H1 (cell line): Measurements from ENCODE around the gene ALDH3B1. TPM values are rescaled to one million over a fixed set of nuclear protein-coding genes. Genes with fewer than 3 reads are reported as not detected.

Source experiments
- BCL11A ChIP-seq, 2 experiments: IDR thresholded peaks; one replicate each; pipeline ENCODE4 v1.6.1; 2011; ENCODE audit warnings: low read depth in 2 of 2, low read length in 2 of 2, mild to moderate bottlenecking in 2 of 2
- EP300 ChIP-seq, 2 experiments: IDR thresholded peaks; 1 replicate in 1 of 2; 2 replicates in 1 of 2; pipeline ENCODE4 v1.6.1; 2011 to 2012; ENCODE audit warnings: low read depth in 2 of 2, low read length in 2 of 2, mild to moderate bottlenecking in 2 of 2, borderline replicate concordance in 1 of 2, inconsistent platforms in 1 of 2, moderate library complexity in 1 of 2
- HDAC2 ChIP-seq, 2 experiments: fragments of 300-600 bp in 1 of 2; sonication (generic) in 1 of 2; IDR thresholded peaks; 2 replicates each; pipeline ENCODE4 v1.6.1; 2011 to 2012; ENCODE audit warnings: low read depth in 2 of 2, low read length in 2 of 2, mild to moderate bottlenecking in 2 of 2, moderate library complexity in 2 of 2, borderline replicate concordance in 1 of 2, inconsistent platforms in 1 of 2
- KDM1A ChIP-seq: fragments of 200-600, 300-600 bp; sonication (generic); IDR thresholded peaks from 2 replicates; pipeline ENCODE4 v1.7.1; 2016; ENCODE audit warnings: mild to moderate bottlenecking, low read length, borderline replicate concordance
- KDM4A ChIP-seq: IDR thresholded peaks from one replicate; pipeline ENCODE4 v1.7.1; 2012; ENCODE audit warnings: low read depth, mild to moderate bottlenecking, moderate library complexity, low read length, inconsistent platforms; ENCODE audit not compliant: severe bottlenecking
- NRF1 ChIP-seq: IDR thresholded peaks from 2 replicates; pipeline ENCODE4 v1.6.1; 2011; ENCODE audit warnings: mild to moderate bottlenecking, low read depth, low read length, improper control_type of control experiment
- PHF8 ChIP-seq: fragments of 200-600 bp; sonication (generic); conservative IDR thresholded peaks from 2 replicates; pipeline ENCODE4 v1.7.1; 2012; ENCODE audit warnings: low read depth, mild to moderate bottlenecking, inconsistent platforms, low read length, moderate library complexity
- POLR2AphosphoS5 ChIP-seq: IDR thresholded peaks from 2 replicates; pipeline ENCODE4 v1.6.1; 2011; ENCODE audit warnings: low read depth, low read length
- SIN3A ChIP-seq, 2 experiments: IDR thresholded peaks in 1 of 2; conservative IDR thresholded peaks in 1 of 2; 2 replicates each; pipeline ENCODE4 v1.6.1; 2011 to 2012; ENCODE audit warnings: low read length in 2 of 2, improper control_type of control experiment in 1 of 2, low read depth in 1 of 2, mild to moderate bottlenecking in 1 of 2
- SP2 ChIP-seq: IDR thresholded peaks from 2 replicates; pipeline ENCODE4 v1.6.1; 2012; ENCODE audit warnings: mild to moderate bottlenecking, low read length, inconsistent platforms
- TBP ChIP-seq: IDR thresholded peaks from 2 replicates; pipeline ENCODE4 v1.6.1; 2011; ENCODE audit warnings: low read depth, low read length, improper control_type of control experiment
- TEAD4 ChIP-seq: IDR thresholded peaks from 2 replicates; pipeline ENCODE4 v1.6.1; 2012; ENCODE audit warnings: low read depth, low read length, inconsistent platforms, mixed read lengths
- polyA plus RNA-seq, 7 experiments: library from polyadenylated mRNA; depleted of rRNA in 3 of 7; stranded (reverse) in 5 of 7; unstranded in 2 of 7; fragments of >200 nt in 5 of 7; fragments of 200-250 nt in 2 of 7; gene quantifications; 1 replicate in 5 of 7; 2 replicates in 1 of 7; 4 replicates in 1 of 7; pipeline versions ENCODE4 v1.2.1 to v1.2.3, GENCODE V29; 2011 to 2013; ENCODE audit warnings: missing spikeins in 2 of 7, mixed read lengths in 2 of 7
- total RNA-seq: library from RNA; stranded (reverse); fragmentation: NEBNext Ultra II Directional; extraction: Animal tissue kit (Norgen Biotek cat#: 25700); gene quantifications from 2 replicates; pipeline ENCODE4 v1.2.1, GENCODE V29; 2021
- TF ChIP-seq, protein P1 (sequence below): IDR thresholded peaks from 2 replicates; pipeline ENCODE4 v1.6.1; 2011; ENCODE audit warnings: low read depth, mild to moderate bottlenecking, low read length; ENCODE audit not compliant: insufficient read depth
- TF ChIP-seq, protein P2 (sequence below): IDR thresholded peaks from 2 replicates; pipeline ENCODE4 v1.6.1; 2012; ENCODE audit warnings: inconsistent platforms
- TF ChIP-seq, protein P3 (sequence below), 3 experiments: IDR thresholded peaks; 1 replicate in 2 of 3; 2 replicates in 1 of 3; pipeline versions ENCODE4 v1.5.1 to v1.6.1; 2011; ENCODE audit warnings: low read length in 3 of 3, mild to moderate bottlenecking in 3 of 3, inconsistent platforms in 2 of 3, low read depth in 1 of 3, moderate library complexity in 1 of 3; ENCODE audit not compliant: insufficient read depth in 1 of 3; ENCODE audit errors: control extremely low read depth in 1 of 3
- TF ChIP-seq, protein P4 (sequence below): IDR thresholded peaks from 2 replicates; pipeline ENCODE4 v1.6.1; 2012; ENCODE audit warnings: low read length, inconsistent platforms

The ALDH3B1 gene
- total and polyA plus RNA-seq, 2 of the 8 experiments (the other 6 are each of a cell fraction or from before 2014, with no cell fraction given), result 0.32 to 0.47 TPM

DNA sequence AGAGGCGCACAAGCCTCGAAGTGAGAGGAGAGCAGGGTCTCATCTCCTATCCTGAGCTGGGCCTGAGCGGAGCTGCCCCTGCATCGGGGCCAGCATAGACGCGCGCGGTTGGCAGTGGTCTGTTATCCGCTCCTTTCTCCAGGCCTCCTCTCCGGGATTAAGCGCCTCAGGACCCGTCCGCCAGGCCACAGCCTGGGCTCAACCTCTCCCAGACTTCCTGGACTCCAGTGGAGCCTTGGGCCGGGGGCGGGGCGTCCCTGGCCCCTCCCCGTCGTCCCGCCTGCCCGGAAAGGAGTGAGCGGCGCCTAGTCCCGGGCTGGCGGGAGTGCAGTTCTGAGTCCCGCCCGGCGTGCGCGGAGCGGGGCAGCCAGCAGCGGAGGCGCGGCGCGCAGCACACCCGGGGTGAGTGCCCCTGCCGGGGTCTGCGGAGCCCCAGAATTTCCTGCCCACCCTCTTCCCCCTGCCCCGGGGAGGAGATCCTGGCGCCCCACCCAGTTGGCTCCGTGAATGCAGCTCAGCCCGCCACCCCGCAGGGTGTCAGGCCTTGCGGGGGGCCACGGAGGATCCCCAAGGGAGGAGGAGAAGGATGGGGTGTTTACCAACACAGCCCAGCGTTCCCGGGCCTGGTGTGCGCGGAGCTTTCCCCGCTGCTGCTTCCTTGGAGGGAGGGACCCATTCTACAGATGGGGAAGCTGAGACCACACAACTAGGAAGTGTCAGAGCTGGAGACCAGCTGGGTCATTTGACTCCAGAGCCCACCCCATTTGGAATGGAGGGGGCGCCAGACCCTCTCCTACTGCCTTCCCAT, 28.8 kb downstream of the ALDH3B1 start, which contains the start of gene TCIRG1 (continued):
- TF ChIP-seq, protein P1, sequence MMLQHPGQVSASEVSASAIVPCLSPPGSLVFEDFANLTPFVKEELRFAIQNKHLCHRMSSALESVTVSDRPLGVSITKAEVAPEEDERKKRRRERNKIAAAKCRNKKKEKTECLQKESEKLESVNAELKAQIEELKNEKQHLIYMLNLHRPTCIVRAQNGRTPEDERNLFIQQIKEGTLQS, result no peak
- TF ChIP-seq, protein P2, sequence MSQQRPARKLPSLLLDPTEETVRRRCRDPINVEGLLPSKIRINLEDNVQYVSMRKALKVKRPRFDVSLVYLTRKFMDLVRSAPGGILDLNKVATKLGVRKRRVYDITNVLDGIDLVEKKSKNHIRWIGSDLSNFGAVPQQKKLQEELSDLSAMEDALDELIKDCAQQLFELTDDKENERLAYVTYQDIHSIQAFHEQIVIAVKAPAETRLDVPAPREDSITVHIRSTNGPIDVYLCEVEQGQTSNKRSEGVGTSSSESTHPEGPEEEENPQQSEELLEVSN, result no peak
- TF ChIP-seq PHF8 (peak; percentile 65; the same call in 1 of the 2 replicates), SIN3A (conservative IDR thresholded peaks at IDR 0.05 in 1 of 2, IDR thresholded peaks at IDR 0.05 in 1 of 2; ENCODE audit: low read depth in 1 of 2, low read length in 2 of 2) (no peak), TBP (no peak; the same call in 1 of the 2 replicates), KDM1A (peak; percentile 99), HDAC2 (IDR thresholded peaks at IDR 0.05; ENCODE audit: borderline replicate concordance in 1 of 2, low read depth in 2 of 2, low read length in 2 of 2) (peak in 1 of 2 experiments; percentile 99; a peak in 2 of 4 replicates), POLR2AphosphoS5 (no peak), NRF1 (no peak), SP2 (no peak), TEAD4 (no peak), BCL11A (IDR thresholded peaks at IDR 0.05; ENCODE audit: low read depth in 2 of 2, low read length in 2 of 2) (no peak), EP300 (IDR thresholded peaks at IDR 0.05; ENCODE audit: borderline replicate concordance in 1 of 2, low read depth in 2 of 2, low read length in 2 of 2) (no peak), KDM4A (peak; percentile 60)
- TF ChIP-seq, protein P3, sequence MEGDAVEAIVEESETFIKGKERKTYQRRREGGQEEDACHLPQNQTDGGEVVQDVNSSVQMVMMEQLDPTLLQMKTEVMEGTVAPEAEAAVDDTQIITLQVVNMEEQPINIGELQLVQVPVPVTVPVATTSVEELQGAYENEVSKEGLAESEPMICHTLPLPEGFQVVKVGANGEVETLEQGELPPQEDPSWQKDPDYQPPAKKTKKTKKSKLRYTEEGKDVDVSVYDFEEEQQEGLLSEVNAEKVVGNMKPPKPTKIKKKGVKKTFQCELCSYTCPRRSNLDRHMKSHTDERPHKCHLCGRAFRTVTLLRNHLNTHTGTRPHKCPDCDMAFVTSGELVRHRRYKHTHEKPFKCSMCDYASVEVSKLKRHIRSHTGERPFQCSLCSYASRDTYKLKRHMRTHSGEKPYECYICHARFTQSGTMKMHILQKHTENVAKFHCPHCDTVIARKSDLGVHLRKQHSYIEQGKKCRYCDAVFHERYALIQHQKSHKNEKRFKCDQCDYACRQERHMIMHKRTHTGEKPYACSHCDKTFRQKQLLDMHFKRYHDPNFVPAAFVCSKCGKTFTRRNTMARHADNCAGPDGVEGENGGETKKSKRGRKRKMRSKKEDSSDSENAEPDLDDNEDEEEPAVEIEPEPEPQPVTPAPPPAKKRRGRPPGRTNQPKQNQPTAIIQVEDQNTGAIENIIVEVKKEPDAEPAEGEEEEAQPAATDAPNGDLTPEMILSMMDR (IDR thresholded peaks at IDR 0.05; ENCODE audit: control extremely low read depth in 1 of 3, insufficient read depth in 1 of 3, low read depth in 1 of 3, low read length in 3 of 3), result peak in 1 of 3 experiments; percentile 5; a peak in 1 of 4 replicates
- TF ChIP-seq, protein P4, sequence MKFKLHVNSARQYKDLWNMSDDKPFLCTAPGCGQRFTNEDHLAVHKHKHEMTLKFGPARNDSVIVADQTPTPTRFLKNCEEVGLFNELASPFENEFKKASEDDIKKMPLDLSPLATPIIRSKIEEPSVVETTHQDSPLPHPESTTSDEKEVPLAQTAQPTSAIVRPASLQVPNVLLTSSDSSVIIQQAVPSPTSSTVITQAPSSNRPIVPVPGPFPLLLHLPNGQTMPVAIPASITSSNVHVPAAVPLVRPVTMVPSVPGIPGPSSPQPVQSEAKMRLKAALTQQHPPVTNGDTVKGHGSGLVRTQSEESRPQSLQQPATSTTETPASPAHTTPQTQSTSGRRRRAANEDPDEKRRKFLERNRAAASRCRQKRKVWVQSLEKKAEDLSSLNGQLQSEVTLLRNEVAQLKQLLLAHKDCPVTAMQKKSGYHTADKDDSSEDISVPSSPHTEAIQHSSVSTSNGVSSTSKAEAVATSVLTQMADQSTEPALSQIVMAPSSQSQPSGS, result no peak
